Adrenal gland (tissue), 5 donors: ENCODE results near the gene LRRC26.
A peak's percentile ranks its signal among the peaks of the same experiment; 100 is the strongest.

ENCODE experiments used
- CTCF ChIP-seq, 6 experiments: fragments of 450-650 bp in 4 of 6; fragments of 200-600 bp in 2 of 6; sonication (generic) in 1 of 6; IDR thresholded peaks; 1 replicate in 5 of 6; 2 replicates in 1 of 6; pipeline versions ENCODE4 v1.5.1 to v1.8.0; 2016 to 2021; ENCODE audit warnings: antibody characterized with exemption in 6 of 6, mild to moderate bottlenecking in 2 of 6, moderate library complexity in 1 of 6
- POLR2A ChIP-seq, 2 donors: fragments of 450-650 bp; IDR thresholded peaks; one replicate each; pipeline ENCODE4 v1.6.1; 2017; ENCODE audit warnings: antibody characterized with exemption in 2 of 2, mild to moderate bottlenecking in 2 of 2, moderate library complexity in 1 of 2
- donor health status: DM: no; HTN: no; CAD: no.

GRCh38 chr9:137201205-137201868 lies 31.5 kb upstream of the LRRC26 start:
- TF ChIP-seq POLR2A (IDR thresholded peaks at IDR 0.05) (peak in 1 of 2 donors; percentile 30), CTCF (IDR thresholded peaks at IDR 0.05) (no peak)
